Sigmoid colon (tissue), 7 donors: ENCODE measurements around the gene UHRF2. TPM values are rescaled to one million over a fixed set of nuclear protein-coding genes. Genes with fewer than 3 reads are reported as not detected.
A peak's percentile ranks its signal among the peaks of the same experiment; 100 is the strongest.

Experiments used
- DNase-seq: peaks from one replicate; pipeline ENCODE4 v3.0.0-alpha.2; 2019
- H3K27ac ChIP-seq, 4 donors: fragments of 200-600 bp; sonication (generic); one replicate each; pipeline ENCODE4 v1.5.1; 2016 to 2019; ENCODE audit warnings: mild to moderate bottlenecking in 1 of 4
- H3K27me3 ChIP-seq, 3 donors: fragments of 200-600 bp; sonication (generic); one replicate each; pipeline ENCODE4 v1.5.1; 2019; ENCODE audit warnings: mild to moderate bottlenecking in 1 of 3
- H3K36me3 ChIP-seq, 4 donors: fragments of 200-600 bp; sonication (generic); one replicate each; pipeline ENCODE4 v1.5.1; 2016 to 2019
- H3K4me1 ChIP-seq, 4 donors: fragments of 200-600 bp; sonication (generic); one replicate each; pipeline ENCODE4 v1.5.1; 2017 to 2019
- H3K4me3 ChIP-seq, 4 donors: fragments of 200-600 bp; sonication (generic); one replicate each; pipeline ENCODE4 v1.5.1; 2017 to 2019; ENCODE audit warnings: mild to moderate bottlenecking in 2 of 4, moderate library complexity in 1 of 4
- H3K9me3 ChIP-seq, 4 donors: fragments of 200-600 bp in 3 of 4; sonication (generic) in 3 of 4; one replicate each; pipeline versions ENCODE4 v1.5.1 to v1.6.1; 2013 to 2019
- EP300 ChIP-seq, 4 donors: sonication (generic); formaldehyde crosslinking; IDR thresholded peaks; one replicate each; pipeline ENCODE4 v1.6.1; 2017; ENCODE audit warnings: antibody characterized with exemption in 4 of 4
- POLR2A ChIP-seq, 2 donors: fragments of 450-650 bp; IDR thresholded peaks; one replicate each; pipeline ENCODE4 v1.6.1; 2016; ENCODE audit warnings: antibody characterized with exemption in 2 of 2, mild to moderate bottlenecking in 2 of 2, moderate library complexity in 2 of 2
- POLR2AphosphoS5 ChIP-seq, 4 donors: sonication (generic); formaldehyde crosslinking; IDR thresholded peaks; one replicate each; pipeline ENCODE4 v1.6.1; 2017; ENCODE audit warnings: antibody characterized with exemption in 4 of 4
- WGBS, 2 donors: extraction: QIAGEN DNeasy Blood & Tissue Kit; methylation state at CpG; one replicate each; pipeline ENCODE4 v1.1.7; 2013; 5-methylcytosine and 5-hydroxymethylcytosine counted together
- intact Hi-C: fragments of 100-400 bp; cut with DNase I; formaldehyde crosslinking; loops from one replicate; pipeline ENCODE4 v1.15.1; 2023
- polyA plus RNA-seq, 3 donors: library from polyadenylated mRNA; stranded (reverse); fragments of 200-250 nt; gene quantifications; one replicate each; pipeline ENCODE4 v1.2.3, GENCODE V29; 2013
- total RNA-seq, 4 donors: library from RNA; depleted of rRNA; stranded (reverse); fragments of >200 nt; gene quantifications; one replicate each; pipeline ENCODE4 v1.1.0, GENCODE V29; 2016
- TF ChIP-seq, protein P1 (sequence below), 4 experiments: fragments of 450-650 bp in 3 of 4; fragments of 200-600 bp in 1 of 4; IDR thresholded peaks; one replicate each; pipeline ENCODE4 v1.5.1; 2016 to 2019; ENCODE audit warnings: antibody characterized with exemption in 4 of 4, mild to moderate bottlenecking in 3 of 4, moderate library complexity in 2 of 4
- donor health status: healthy with polysubstance abuse.
- donor health status: Bipolar disorder and iron deficiency.
- donor health status: healthy.

The UHRF2 gene
- total and polyA plus RNA-seq, 7 donors: 7.6 to 55.6 (median 49.1) TPM

DNA sequence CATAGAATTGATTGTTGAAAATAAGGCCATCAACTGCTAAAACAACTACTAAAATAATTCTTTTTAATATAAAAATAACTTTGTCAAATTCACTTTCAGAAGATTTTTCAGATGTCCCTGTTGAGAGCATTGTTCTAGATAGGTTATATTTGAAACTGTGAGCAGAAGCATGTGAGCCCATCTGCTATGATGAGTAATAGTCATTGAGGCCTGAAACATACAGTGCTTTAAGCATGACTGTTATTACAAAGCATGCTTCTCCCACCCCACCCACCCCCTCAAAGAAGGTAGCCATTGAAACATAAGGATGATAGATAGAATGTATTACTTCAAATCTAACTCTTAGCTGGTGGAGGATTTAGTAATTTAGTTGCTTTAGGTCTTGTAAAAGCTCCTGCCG is 86.0 kb downstream of the UHRF2 start:
- H3K9me3 ChIP-seq: no peaks in the 10 kb centered on the region
- TF ChIP-seq, protein P1, sequence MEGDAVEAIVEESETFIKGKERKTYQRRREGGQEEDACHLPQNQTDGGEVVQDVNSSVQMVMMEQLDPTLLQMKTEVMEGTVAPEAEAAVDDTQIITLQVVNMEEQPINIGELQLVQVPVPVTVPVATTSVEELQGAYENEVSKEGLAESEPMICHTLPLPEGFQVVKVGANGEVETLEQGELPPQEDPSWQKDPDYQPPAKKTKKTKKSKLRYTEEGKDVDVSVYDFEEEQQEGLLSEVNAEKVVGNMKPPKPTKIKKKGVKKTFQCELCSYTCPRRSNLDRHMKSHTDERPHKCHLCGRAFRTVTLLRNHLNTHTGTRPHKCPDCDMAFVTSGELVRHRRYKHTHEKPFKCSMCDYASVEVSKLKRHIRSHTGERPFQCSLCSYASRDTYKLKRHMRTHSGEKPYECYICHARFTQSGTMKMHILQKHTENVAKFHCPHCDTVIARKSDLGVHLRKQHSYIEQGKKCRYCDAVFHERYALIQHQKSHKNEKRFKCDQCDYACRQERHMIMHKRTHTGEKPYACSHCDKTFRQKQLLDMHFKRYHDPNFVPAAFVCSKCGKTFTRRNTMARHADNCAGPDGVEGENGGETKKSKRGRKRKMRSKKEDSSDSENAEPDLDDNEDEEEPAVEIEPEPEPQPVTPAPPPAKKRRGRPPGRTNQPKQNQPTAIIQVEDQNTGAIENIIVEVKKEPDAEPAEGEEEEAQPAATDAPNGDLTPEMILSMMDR (IDR thresholded peaks at IDR 0.05): no peak
- TF ChIP-seq POLR2A (IDR thresholded peaks at IDR 0.05): no peak
- TF ChIP-seq POLR2AphosphoS5 (IDR thresholded peaks at IDR 0.05): no peak
- TF ChIP-seq EP300 (IDR thresholded peaks at IDR 0.05): no peak
- H3K27me3 ChIP-seq: no peaks in the 10 kb centered on the region
- no peak for DNase-seq
- 96 to 98% methylated on average over 1 of the region's 1 CpG for WGBS, 2 donors
- no peak overlapping the region for H3K4me3 ChIP-seq
- intact Hi-C loops: no loop called here
- peaks cover 4 to 94% (median 19%) of the 10 kb centered on the region in 4 donors for H3K36me3 ChIP-seq
- H3K27ac ChIP-seq: no peak overlapping the region
- no peaks in the 10 kb centered on the region for H3K4me1 ChIP-seq

DNA sequence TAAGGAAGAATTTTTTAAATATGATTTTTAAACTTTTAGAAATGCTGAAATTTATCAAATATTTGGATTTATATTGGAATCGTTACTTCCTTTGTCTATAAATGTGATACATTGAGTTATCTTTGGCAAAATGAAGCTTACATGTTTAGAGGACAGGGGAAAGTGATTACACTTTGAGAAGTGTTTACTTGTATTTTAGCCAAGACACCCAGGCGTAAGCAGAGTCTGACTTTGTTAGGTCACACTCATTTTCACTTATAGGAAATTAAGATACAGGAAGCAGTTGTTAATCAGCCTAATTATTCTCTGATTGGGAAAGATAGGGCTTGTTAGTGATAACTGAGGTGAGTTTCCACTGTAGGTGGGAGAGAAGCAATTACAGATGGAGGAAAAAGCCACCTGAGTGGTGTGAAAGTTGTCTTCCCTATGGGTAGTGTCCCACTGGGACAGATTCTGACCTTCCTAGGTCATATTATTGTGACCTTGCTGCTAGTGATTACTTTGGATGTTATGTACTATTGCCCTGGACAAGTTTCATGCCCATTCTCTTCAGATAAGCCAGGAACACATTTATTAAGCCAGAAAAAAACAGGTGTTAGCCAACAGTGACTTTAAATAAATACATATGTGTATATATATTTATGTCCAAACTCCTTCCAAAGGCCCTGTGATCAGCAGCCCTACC is 88.7 kb downstream of the UHRF2 start:
- no peaks in the 10 kb centered on the region for H3K27me3 ChIP-seq
- H3K9me3 ChIP-seq: no peaks in the 10 kb centered on the region
- 80 to 87% methylated on average over 2 of the region's 2 CpGs for WGBS, 2 donors
- peaks cover 4 to 94% (median 19%) of the 10 kb centered on the region in 4 donors for H3K36me3 ChIP-seq
- H3K27ac ChIP-seq: no peak overlapping the region
- H3K4me1 ChIP-seq: peaks cover 0 to 25% (median 7%) of the 10 kb centered on the region in 4 donors
- no peak for DNase-seq
- intact Hi-C loops: loop anchor here (10.0 kb wide), 1 partner anchor 87 kb away; the partner anchor contains the start of gene UHRF2
- TF ChIP-seq POLR2A (IDR thresholded peaks at IDR 0.05) (no peak), POLR2AphosphoS5 (IDR thresholded peaks at IDR 0.05) (no peak), EP300 (IDR thresholded peaks at IDR 0.05) (no peak)
- TF ChIP-seq, protein P1 (IDR thresholded peaks at IDR 0.05): no peak
- no peak overlapping the region for H3K4me3 ChIP-seq

DNA sequence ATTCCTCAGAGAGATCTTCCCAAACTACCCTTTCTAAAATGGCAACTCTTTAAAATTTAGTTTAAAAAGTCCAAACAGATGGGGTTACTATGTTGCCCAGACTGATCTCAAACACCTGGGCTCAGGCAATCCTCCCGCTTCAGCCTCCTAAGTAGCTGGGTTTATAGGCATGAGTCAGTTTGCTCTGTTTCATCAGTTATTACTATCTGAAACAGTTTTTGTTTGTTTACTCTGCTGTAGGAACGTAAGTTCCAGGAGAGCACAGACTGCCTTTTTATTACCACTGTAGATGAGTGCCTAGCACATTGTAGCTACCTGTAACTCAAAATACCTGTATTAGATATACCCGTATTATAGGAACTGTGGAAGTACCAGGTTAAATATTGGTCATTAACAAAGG is 89.4 kb downstream of the UHRF2 start:
- TF ChIP-seq POLR2AphosphoS5 (IDR thresholded peaks at IDR 0.05): no peak
- TF ChIP-seq, protein P1 (IDR thresholded peaks at IDR 0.05): no peak
- no peak for TF ChIP-seq POLR2A (IDR thresholded peaks at IDR 0.05)
- TF ChIP-seq EP300 (IDR thresholded peaks at IDR 0.05): no peak
- intact Hi-C loops: loop anchor here (10.0 kb wide), 1 partner anchor 88 kb away; the partner anchor contains the start of gene UHRF2
- no peak for DNase-seq
- H3K27me3 ChIP-seq: no peaks in the 10 kb centered on the region
- H3K27ac ChIP-seq: no peak overlapping the region
- 36 to 78% methylated on average over 3 of the region's 3 CpGs for WGBS, 2 donors
- peaks cover 0 to 30% (median 9%) of the 10 kb centered on the region in 4 donors for H3K4me1 ChIP-seq
- H3K9me3 ChIP-seq: no peaks in the 10 kb centered on the region
- H3K4me3 ChIP-seq: no peak overlapping the region
- H3K36me3 ChIP-seq: peaks cover 4 to 94% (median 17%) of the 10 kb centered on the region in 4 donors

DNA sequence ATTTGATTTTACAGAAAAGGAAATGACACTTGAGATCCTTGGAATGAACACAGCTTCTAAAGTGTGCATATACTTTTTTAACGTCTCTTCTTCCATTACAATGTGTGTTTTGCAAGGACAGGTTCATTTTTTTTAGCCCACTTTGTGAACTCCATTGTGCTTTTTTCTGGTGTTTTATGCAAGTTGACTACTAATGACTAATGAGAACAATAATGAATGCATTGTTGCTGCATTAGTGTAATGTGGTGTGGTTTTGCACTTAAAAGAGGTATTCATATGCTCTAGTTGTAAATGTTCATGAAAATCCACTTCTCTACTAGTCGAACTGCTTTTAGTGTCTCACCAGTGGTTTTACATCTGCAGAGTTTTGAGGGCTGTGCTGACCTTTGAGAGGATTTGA is 93.6 kb downstream of the UHRF2 start:
- Histone ChIP-seq H3K9me3 (no peaks in the 10 kb centered on the region), H3K27ac (peak overlapping the region in 1 of 4 donors; percentile 43), H3K27me3 (no peaks in the 10 kb centered on the region), H3K4me3 (no peak overlapping the region), H3K36me3 (peaks cover 0 to 58% (median 2%) of the 10 kb centered on the region in 4 donors), H3K4me1 (peaks cover 0 to 30% (median 9%) of the 10 kb centered on the region in 4 donors)
- DNase-seq: no peak
- TF ChIP-seq POLR2AphosphoS5 (IDR thresholded peaks at IDR 0.05): no peak
- TF ChIP-seq POLR2A (IDR thresholded peaks at IDR 0.05): no peak
- TF ChIP-seq, protein P1 (IDR thresholded peaks at IDR 0.05): no peak
- no peak for TF ChIP-seq EP300 (IDR thresholded peaks at IDR 0.05)
- WGBS, 2 donors: 88 to 92% methylated on average over 2 of the region's 2 CpGs
- intact Hi-C loops: loop anchor here (10.0 kb wide), 1 partner anchor 92 kb away; the partner anchor contains the start of gene UHRF2
